HepG2 (cell line): ENCODE data around the gene PRPF38A. TPM values are rescaled to one million over a fixed set of nuclear protein-coding genes. Genes with fewer than 3 reads are reported as not detected.
A peak's percentile ranks its signal among the peaks of the same experiment; 100 is the strongest.

ENCODE experiments used
- ATF7-NPFF ChIP-seq: sonication (generic); formaldehyde crosslinking; IDR thresholded peaks from 2 replicates; pipeline ENCODE4 v1.8.1; 2023; ENCODE audit warnings: mild to moderate bottlenecking, low read depth, missing genetic modification reagents, moderate library complexity
- MTF2 ChIP-seq: sonication (generic); formaldehyde crosslinking; IDR thresholded peaks from 2 replicates; pipeline ENCODE4 v1.5.0; 2020; ENCODE audit warnings: missing genetic modification reagents, borderline replicate concordance
- NCOA1 ChIP-seq: sonication (generic); formaldehyde crosslinking; IDR thresholded peaks from 2 replicates; pipeline ENCODE4 v1.9.0; 2021; ENCODE audit warnings: missing genetic modification reagents
- PHB2 ChIP-seq: fragments of 450-650 bp; IDR thresholded peaks from 2 replicates; pipeline ENCODE4 v1.6.1; 2018; ENCODE audit not compliant: partially characterized antibody
- PLRG1 ChIP-seq: fragments of 450-650 bp; conservative IDR thresholded peaks from 2 replicates; pipeline ENCODE4 v1.6.1; 2016
- PRDM10 ChIP-seq: sonication (generic); formaldehyde crosslinking; IDR thresholded peaks from 2 replicates; pipeline ENCODE4 v1.4.0; 2020; ENCODE audit warnings: low read depth, missing genetic modification reagents
- PRMT3 ChIP-seq: sonication (generic); formaldehyde crosslinking; IDR thresholded peaks from 2 replicates; pipeline ENCODE4 v1.8.1; 2022; ENCODE audit warnings: low read depth, mild to moderate bottlenecking, moderate library complexity, missing genetic modification reagents, borderline replicate concordance
- RELA ChIP-seq: sonication (generic); formaldehyde crosslinking; IDR thresholded peaks from 2 replicates; pipeline ENCODE4 v1.4.0; 2020; ENCODE audit warnings: missing genetic modification reagents
- RFXAP ChIP-seq: sonication (generic); formaldehyde crosslinking; IDR thresholded peaks from 2 replicates; pipeline ENCODE4 v1.4.0; 2020; ENCODE audit warnings: missing genetic modification reagents, borderline replicate concordance
- ZBTB21 ChIP-seq: sonication (generic); formaldehyde crosslinking; IDR thresholded peaks from 2 replicates; pipeline ENCODE4 v1.4.0; 2020; ENCODE audit warnings: missing genetic modification reagents
- ZBTB43 ChIP-seq: sonication (generic); formaldehyde crosslinking; conservative IDR thresholded peaks from 2 replicates; pipeline ENCODE4 v1.4.0; 2020; ENCODE audit warnings: missing genetic modification reagents
- ZFX ChIP-seq: sonication (generic); formaldehyde crosslinking; IDR thresholded peaks from 2 replicates; pipeline ENCODE4 v1.4.0; 2020; ENCODE audit warnings: mild to moderate bottlenecking, low read depth, missing genetic modification reagents, moderate library complexity
- ZNF232 ChIP-seq: sonication (generic); formaldehyde crosslinking; IDR thresholded peaks from 2 replicates; pipeline ENCODE4 v1.4.0; 2020; ENCODE audit warnings: missing genetic modification reagents, borderline replicate concordance
- ZNF335 ChIP-seq: sonication (generic); formaldehyde crosslinking; IDR thresholded peaks from 2 replicates; pipeline ENCODE4 v1.4.0; 2020; ENCODE audit warnings: missing genetic modification reagents
- ZNF605 ChIP-seq: sonication (generic); formaldehyde crosslinking; IDR thresholded peaks from 2 replicates; pipeline ENCODE4 v1.8.0; 2022; ENCODE audit warnings: mild to moderate bottlenecking, missing genetic modification reagents
- ZNF747 ChIP-seq: sonication (generic); formaldehyde crosslinking; IDR thresholded peaks from 2 replicates; pipeline ENCODE4 v1.8.1; 2023; ENCODE audit warnings: missing genetic modification reagents, mild to moderate bottlenecking, borderline replicate concordance
- ZZZ3 ChIP-seq: sonication (generic); formaldehyde crosslinking; IDR thresholded peaks from 2 replicates; pipeline ENCODE4 v1.4.0; 2020; ENCODE audit warnings: missing genetic modification reagents, mild to moderate bottlenecking, borderline replicate concordance
- polyA plus RNA-seq, 8 experiments: library from polyadenylated mRNA; depleted of rRNA in 3 of 8; stranded (reverse) in 7 of 8; unstranded in 1 of 8; fragments of >200 nt; fragmentation: Illumina TruSeq in 4 of 8; extraction: Trizol in 4 of 8; gene quantifications; 2 replicates each; pipeline versions ENCODE4 v1.2.1 to v1.2.3, GENCODE V29; 2011 to 2016; ENCODE audit warnings: low read depth in 4 of 8, missing spikeins in 1 of 8, mixed read lengths in 1 of 8; ENCODE audit not compliant: insufficient read depth in 1 of 8
- total RNA-seq, 5 experiments: library from RNA; depleted of rRNA; stranded (reverse); fragments of >200 nt; fragmentation: Illumina TruSeq; extraction: Trizol; gene quantifications; 2 replicates each; pipeline ENCODE4 v1.2.3, GENCODE V29; 2016; ENCODE audit warnings: low read depth in 1 of 5
- TF ChIP-seq, protein P1 (sequence below): sonication (generic); formaldehyde crosslinking; IDR thresholded peaks from 2 replicates; pipeline ENCODE4 v1.4.0; 2020; ENCODE audit warnings: low read depth, mild to moderate bottlenecking, missing genetic modification reagents
- TF ChIP-seq, protein P2 (sequence below): sonication (generic); formaldehyde crosslinking; IDR thresholded peaks from 2 replicates; pipeline ENCODE4 v1.5.1; 2020; ENCODE audit warnings: mild to moderate bottlenecking, missing genetic modification reagents, moderate library complexity

The PRPF38A gene
- total and polyA plus RNA-seq, 2 of the 13 experiments (the other 11 are each of a cell fraction or from before 2014, with no cell fraction given) = 18.3 to 45.5 TPM

GRCh38 chr1:52365746-52366516 is 38.5 kb upstream of the PRPF38A start, which contains the start of gene CC2D1B (continued):
- TF ChIP-seq, protein P1, sequence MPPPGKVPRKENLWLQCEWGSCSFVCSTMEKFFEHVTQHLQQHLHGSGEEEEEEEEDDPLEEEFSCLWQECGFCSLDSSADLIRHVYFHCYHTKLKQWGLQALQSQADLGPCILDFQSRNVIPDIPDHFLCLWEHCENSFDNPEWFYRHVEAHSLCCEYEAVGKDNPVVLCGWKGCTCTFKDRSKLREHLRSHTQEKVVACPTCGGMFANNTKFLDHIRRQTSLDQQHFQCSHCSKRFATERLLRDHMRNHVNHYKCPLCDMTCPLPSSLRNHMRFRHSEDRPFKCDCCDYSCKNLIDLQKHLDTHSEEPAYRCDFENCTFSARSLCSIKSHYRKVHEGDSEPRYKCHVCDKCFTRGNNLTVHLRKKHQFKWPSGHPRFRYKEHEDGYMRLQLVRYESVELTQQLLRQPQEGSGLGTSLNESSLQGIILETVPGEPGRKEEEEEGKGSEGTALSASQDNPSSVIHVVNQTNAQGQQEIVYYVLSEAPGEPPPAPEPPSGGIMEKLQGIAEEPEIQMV = no peak
- TF ChIP-seq NCOA1 (CRISPR knock-in tag) (no peak), RELA (no peak), ZNF605 (CRISPR knock-in tag) (no peak; the same call in none of the 2 replicates), ZNF335 (0 out of 2 replicates have a peak, but pooled peaks have one; percentile 14), ZBTB43 (CRISPR knock-in tag) (peak; percentile 84), PRMT3 (no peak), ZNF232 (CRISPR knock-in tag) (peak; percentile 85), ZBTB21 (CRISPR knock-in tag) (no peak), RFXAP (CRISPR knock-in tag) (peak; percentile 73), MTF2 (no peak), ZNF747 (CRISPR knock-in tag) (no peak), PRDM10 (no peak), PLRG1 (no peak), ZZZ3 (CRISPR knock-in tag) (peak; percentile 42; the same call in 1 of the 2 replicates), PHB2 (no peak), ATF7-NPFF (CRISPR knock-in tag) (peak; percentile 92), ZFX (peak; percentile 99)
- TF ChIP-seq, protein P2, sequence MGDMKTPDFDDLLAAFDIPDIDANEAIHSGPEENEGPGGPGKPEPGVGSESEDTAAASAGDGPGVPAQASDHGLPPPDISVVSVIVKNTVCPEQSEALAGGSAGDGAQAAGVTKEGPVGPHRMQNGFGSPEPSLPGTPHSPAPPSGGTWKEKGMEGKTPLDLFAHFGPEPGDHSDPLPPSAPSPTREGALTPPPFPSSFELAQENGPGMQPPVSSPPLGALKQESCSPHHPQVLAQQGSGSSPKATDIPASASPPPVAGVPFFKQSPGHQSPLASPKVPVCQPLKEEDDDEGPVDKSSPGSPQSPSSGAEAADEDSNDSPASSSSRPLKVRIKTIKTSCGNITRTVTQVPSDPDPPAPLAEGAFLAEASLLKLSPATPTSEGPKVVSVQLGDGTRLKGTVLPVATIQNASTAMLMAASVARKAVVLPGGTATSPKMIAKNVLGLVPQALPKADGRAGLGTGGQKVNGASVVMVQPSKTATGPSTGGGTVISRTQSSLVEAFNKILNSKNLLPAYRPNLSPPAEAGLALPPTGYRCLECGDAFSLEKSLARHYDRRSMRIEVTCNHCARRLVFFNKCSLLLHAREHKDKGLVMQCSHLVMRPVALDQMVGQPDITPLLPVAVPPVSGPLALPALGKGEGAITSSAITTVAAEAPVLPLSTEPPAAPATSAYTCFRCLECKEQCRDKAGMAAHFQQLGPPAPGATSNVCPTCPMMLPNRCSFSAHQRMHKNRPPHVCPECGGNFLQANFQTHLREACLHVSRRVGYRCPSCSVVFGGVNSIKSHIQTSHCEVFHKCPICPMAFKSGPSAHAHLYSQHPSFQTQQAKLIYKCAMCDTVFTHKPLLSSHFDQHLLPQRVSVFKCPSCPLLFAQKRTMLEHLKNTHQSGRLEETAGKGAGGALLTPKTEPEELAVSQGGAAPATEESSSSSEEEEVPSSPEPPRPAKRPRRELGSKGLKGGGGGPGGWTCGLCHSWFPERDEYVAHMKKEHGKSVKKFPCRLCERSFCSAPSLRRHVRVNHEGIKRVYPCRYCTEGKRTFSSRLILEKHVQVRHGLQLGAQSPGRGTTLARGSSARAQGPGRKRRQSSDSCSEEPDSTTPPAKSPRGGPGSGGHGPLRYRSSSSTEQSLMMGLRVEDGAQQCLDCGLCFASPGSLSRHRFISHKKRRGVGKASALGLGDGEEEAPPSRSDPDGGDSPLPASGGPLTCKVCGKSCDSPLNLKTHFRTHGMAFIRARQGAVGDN (CRISPR knock-in tag) = peak; percentile 90
